GM21526 (cell line): Measurements from ENCODE around the gene FCRL3.

Experiments
- ATAC-seq: cut with Tn5 transposase; IDR thresholded peaks from one replicate; pipeline ENCODE4 v1.9.1; 2021; ENCODE audit warnings: moderate library complexity; ENCODE audit not compliant: unreplicated experiment, low FRiP score

Gene FCRL3

GRCh38 chr1:157682710-157683437, 17.7 kb downstream of the FCRL3 start:
- ATAC-seq: no peak

GRCh38 chr1:157678721-157679120, 21.8 kb downstream of the FCRL3 start:
- ATAC-seq: no peak

GRCh38 chr1:157673008-157673407, 27.6 kb downstream of the FCRL3 start:
- ATAC-seq: no peak

- ATAC-seq: no peak
Measured at GRCh38 chr1:157671895-157672294, 28.7 kb downstream of the FCRL3 start.

GRCh38 chr1:157659576-157660247, 40.9 kb downstream of the FCRL3 start:
- no peak for ATAC-seq

GRCh38 chr1:157658571-157658970, 42.0 kb downstream of the FCRL3 start:
- ATAC-seq: no peak

- peak; percentile 21 for ATAC-seq
Measured at GRCh38 chr1:157653494-157653873, 47.1 kb downstream of the FCRL3 start.

GRCh38 chr1:157652859-157653493, 47.6 kb downstream of the FCRL3 start:
- peak; percentile 93 for ATAC-seq

GRCh38 chr1:157648317-157648716, 52.3 kb downstream of the FCRL3 start:
- ATAC-seq: no peak

GRCh38 chr1:157646144-157646543, 54.4 kb downstream of the FCRL3 start:
- no peak for ATAC-seq

- no peak for ATAC-seq
Measured at GRCh38 chr1:157641177-157641576, 59.4 kb downstream of the FCRL3 start.

GRCh38 chr1:157639800-157640199, 60.8 kb downstream of the FCRL3 start:
- no peak for ATAC-seq

GRCh38 chr1:157628773-157629172, 71.8 kb downstream of the FCRL3 start:
- no peak for ATAC-seq
